Hematopoietic multipotent progenitor cell treated with erythropoietin and hydrocortisone succinate and interleukin-3 and kit ligand, for 17 days (in vitro differentiated cells): ENCODE results near the gene ESD.
"Not testable (repeated sequence)": the region's sequence is repeated elsewhere in the genome, so short reads cannot be mapped to it uniquely, and the experiment has no call there.

Experiments used
- DNase-seq: peaks from one replicate; pipeline ENCODE4 v3.0.0-alpha.2; 2015; ENCODE audit warnings: low spot score

Gene ESD

DNA sequence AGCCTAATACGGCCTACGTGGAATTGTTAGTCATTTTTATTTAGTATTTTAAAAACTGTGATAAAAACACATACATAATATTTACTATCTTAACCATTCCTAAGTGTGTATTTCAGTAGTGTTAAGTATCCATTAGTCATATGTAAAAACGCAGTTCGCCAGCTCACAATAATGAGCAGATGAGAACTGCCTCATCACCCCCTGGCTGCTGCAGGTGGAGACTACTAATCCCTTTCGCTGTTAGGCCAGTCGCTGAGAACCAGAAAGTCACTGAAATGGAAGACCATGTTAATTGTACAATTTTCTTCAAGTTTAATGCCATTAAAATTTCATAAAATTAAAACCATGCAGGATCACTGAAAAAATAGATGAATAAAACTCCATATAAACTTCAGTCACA is 1.6 kb downstream of the ESD start:
- no peak for DNase-seq

DNA sequence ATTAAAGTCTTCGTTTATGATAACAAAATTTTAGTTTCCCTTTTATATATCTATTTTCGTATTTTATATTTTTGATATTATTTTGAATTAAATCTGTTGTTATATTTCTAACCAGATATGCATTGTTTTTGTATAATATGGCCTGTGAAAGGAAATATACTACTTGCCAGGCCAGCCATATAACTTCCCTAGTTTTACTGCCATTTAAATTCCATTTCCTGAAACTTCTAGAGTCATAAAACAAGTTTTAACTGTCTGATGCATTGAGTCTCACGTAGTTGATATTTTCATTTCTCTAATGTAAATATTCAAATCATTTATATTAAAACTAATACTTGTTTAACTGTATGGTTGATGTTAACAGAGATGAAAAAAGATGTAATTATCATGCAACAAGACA is 13.5 kb downstream of the ESD start:
- no peak for DNase-seq

DNA sequence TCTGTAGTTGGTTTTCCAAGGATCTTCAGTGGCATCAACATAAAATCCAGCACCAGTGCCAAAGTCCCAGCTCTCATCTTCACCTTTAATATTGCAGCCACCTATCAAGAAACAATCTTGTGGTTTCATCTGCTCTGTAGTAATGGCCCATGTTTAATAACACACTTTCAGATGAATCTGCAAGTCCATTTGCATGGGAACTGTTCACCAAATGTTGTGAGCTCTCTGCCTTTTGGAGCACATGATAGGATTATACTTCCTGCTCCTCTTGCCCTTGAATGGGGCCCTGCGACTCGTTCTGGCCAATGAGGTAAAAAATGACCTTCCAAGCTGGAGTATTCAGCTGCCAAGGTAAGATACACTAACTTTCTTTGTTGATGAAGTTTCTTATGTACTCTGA is 14.3 kb downstream of the ESD start:
- no peak for DNase-seq

DNA sequence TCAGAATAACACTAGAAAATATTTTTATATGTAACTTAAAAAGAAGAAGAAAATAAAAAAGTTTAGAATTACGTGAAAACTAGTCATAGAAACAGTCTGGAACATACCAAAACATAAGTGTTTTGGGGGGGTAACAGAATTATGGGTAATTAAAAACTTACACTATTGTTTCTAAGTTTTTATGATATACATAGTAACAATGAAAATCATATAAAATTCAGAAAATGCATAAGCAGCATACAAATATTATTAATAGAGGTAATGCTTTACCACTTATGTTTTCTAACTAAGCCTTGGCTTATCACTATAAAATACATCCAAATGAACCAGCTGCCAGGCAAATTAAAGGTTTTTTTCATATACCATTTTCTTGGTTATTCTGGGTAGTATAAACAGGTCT is 14.9 kb downstream of the ESD start:
- no peak for DNase-seq

DNA sequence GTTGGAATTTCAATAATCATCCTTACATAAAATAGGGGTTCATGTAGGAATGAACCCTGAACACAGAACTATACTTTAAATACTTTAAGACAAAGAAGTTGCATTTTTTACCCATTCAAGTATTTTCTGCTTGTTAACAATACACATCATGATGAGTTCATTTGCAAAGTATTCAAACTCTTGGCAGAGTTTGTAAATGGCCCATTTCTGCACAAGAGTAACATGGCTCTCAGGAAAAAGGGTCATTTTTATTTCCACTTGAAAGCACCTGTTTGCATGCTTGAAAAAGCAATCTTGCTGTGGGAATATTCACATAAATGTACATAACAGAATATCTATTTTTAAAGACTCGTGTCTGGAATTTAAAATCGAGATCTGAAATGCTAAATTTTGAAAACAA is 18.1 kb downstream of the ESD start:
- DNase-seq, result no peak

DNA sequence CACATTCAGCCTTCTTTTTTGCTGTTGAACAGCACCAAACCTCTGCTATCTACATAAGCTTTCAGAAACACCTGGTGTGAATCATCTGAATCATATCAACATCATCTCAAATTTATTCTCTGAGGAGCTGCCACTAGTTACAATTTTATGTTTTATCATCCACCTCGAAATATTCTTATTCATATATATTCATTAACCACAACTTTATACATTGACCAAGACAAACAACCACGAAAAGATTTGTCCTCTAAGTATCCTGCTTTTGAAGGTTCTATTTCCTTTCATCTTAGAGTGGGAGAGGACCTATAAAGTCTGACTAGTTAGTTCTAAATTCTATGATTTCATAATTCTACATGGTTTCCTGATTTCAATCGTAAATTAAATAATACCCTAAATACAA is 18.9 kb downstream of the ESD start:
- DNase-seq, result no peak

DNA sequence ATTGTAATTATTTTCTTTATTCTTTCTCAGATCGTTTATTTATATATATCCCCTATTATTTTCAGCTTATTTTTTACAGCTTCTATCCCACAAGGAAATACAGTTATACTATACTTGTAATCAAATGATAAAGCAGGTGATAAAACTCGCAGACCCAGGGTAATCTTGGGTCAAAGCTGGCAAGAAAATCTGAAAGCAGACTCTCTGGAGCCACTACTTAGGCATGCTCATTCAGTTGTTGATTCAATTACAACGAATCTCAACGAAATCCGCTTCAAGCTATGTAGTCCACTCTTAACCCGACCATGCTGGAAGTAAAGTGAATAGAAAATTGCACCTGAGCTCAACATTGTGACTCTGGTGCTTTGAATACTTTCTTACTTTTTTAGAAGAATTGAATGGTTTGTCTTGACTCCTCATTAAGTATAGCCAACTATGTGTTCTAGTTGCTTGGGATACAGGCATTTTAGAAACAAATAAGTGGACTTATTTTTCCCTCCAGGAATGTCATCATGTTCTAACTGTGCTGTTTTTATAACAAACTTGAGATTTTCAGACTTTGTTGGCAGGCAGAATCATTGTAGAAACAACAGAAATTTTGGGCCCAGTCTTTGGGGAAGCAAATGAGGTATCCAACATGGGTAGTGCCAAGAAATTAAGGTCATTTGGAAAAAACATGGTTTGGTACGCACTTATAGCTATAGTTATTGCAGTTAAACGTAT is 21.4 kb downstream of the ESD start:
- no peak for DNase-seq

DNA sequence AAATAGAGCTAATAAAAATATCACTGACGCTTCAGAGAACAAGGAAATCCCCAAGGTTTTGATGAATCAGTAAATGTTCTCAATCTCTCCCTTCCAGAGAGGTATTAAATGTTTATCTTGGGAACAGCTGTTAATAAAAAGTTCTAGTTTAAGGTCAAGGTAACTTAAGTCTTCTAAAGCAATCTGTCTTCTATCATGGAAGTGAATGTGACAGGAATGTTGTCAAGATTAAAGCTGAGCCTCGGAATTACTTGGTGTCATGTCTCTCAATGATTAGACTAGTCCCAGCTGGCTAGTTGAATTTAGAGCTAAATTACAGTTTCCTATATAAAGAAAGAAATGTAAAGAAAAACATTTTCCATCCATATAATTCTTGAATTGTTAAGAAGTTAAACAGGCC is 23.4 kb downstream of the ESD start:
- no peak for DNase-seq

DNA sequence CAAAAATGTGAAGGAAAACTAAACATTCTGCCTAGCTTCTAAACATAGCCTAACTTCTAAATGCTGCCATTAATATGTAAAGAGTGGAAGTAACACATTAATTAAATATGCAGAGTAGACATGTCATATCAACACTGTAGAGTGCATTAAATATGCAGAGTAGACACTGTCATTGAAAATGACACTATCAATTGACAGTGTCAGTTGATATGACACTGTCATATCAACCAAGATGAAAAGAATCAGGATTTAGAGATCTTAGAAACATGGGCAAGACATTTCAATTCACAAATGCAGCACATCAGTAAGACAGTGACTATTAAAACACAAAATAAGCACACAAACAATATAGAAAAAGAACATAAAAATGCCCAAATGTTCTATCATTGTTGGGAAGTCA is 25.3 kb downstream of the ESD start:
- DNase-seq, result no peak

DNA sequence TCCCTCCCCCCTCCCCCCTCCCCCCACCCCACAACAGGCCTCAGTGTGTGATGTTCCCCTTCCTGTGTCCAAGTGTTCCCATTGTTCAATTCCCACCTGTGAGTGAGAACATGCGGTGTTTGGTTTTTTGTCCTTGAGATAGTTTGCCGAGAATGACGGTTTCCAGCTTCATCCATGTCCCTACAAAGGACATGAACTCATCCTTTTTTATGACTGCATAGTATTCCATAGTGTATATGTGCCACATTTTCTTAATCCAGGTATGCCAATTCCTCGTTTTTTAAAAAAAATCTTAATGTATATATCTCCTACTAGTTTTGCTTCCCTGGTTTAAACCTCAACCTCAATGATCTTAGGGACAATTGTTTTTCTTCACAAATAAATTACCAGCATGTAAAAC is 27.0 kb downstream of the ESD start:
- DNase-seq, result not testable (repeated sequence)

DNA sequence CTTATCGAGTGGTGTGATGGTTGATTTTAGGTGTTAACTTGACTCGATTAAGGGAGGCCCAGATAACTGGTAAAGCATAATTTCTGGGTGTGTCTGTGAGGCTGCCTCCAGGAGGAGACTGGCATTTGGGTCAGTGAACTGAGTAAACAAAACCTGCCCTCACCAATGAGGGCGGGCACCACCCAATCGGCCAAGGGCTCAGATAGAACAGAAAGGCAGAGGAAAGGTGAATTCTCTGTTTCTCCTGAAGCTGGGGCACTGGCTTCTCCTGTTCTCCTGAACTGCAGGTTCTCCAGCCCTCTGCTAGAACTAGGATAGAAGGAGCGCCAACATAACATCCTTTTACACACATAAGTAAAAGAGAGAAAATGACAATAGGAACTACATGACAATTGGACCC is 35.1 kb downstream of the ESD start:
- DNase-seq, result no peak

DNA sequence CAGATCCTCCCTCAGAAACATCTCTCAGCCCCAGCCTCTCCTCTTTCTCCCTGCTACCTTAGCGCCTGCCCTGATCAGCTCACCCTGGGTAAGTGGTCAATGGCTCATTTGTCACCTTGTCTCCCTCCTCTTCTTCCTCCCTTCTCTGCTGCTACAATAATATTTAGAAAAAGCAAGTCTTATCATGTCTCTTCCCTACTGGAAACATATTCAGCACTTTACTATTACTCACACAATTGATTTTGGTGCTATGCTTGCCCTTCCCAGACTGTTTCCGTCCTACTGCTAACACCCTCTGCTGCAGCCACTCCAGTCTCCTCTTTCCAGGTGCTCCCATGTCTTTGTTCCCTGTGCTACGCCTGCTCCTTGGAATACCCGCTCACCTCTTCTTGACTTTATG is 35.8 kb downstream of the ESD start:
- no peak for DNase-seq

DNA sequence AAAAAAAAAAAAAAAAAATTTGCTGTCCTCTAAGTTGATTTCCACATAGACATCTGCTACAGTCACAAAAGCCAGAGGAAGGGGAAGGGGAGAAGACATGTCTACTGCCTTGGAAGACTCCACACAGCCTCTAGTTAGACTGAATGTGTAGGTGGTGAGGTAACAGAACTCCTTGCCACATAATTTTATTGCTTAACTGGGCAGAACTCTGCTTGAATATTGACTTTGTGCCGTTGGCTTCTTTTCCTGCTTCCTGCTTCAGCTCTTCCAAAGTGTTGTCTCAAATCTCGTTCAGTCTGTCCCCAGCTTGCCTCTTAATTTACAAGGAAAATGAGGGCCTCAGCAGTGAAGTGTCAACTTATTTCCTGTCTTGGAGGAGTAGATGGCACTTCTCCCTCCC is 37.1 kb downstream of the ESD start:
- DNase-seq, result no peak

DNA sequence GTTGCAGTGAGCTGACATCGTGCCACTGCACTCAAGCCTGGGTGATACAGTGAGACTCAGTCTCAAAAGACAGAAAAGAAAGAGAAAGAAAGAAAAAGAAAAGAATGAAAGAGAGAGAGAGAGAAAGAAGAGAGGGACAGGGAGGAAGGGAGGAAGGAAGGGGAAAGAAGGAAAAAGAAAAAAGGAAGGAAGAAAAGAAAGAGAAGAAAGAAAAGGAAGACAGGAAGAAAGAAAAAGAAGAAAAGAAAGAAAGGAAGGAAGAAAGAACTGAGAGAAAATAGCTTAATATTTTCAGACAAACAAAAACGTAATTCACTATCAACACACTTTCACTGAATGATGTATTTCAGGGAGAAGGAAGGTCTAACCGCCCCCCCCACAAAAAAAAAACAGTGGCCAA is 39.3 kb downstream of the ESD start:
- DNase-seq, result no peak

DNA sequence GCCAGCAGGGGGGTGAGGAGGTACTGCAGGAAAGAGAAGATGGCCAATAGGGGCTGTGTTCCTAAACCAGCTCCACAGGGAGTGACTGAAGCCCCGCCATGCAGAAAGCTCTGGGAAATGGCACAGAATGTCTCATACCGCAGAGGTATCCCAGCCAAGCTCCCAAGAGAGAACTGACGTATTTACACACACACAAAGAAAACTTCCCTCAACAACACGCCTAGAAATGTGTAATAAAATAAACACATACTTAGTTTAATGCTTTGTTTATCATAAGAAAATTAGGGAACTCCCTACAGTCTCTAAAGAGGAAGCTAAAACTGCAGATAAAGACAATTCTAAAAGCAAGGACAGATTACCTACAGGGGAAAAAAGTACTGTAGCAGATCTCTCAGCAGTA is 40.0 kb downstream of the ESD start:
- no peak for DNase-seq

DNA sequence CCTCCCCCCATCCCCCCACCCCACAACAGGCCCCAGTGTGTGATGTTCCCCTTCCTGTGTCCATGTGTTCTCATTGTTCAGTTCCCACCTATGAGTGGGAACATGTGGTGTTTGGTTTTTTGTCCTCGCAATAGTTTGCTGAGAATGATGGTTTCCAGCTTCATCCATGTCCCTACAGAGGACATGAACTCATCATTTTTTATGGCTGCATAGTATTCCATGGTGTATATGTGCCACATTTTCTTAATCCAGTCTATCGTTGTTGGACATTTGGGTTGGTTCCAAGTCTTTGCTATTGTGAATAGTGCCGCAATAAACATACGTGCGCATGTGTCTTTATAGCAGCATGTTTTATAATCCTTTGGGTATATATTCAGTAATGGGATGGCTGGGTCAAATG is 41.5 kb downstream of the ESD start:
- not testable (repeated sequence) for DNase-seq

DNA sequence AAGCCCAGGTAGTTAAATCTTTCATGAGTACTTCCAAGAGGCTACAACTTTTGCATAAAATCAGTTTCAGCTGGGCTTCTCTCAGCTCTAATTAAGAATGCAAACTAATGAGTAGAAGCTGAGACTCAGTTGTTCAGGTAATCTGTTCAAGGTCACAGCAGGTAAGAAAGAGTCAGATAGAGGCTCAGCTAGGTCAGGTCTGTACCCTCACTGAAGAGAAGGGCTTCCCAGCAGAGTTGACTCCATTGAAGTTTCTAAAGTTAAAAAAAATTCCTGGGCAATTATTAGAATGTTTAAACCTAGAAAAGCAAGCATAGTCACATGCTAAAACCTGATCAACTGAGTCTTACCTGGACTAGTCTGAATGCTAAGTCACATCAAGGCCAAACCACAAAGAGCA is 42.1 kb downstream of the ESD start:
- no peak for DNase-seq

DNA sequence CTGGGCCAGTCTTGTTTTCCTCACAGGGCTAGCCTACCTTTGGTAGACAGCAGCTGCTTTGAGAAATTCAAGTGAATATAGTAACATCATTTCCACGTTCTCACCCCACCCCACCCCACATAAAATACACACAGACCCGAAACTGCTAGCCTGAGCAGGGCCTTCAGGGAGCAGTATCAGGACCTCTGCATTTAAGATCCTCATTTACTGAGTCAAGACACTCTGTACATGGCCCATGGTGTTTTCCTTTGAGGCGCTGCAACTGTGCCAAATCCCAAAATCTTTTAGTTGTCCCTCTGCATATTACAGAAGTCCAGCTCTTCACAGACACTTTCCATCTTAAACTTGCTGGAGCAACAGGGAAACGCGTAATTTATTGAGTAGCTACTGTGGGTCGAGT is 43.0 kb downstream of the ESD start:
- DNase-seq, result no peak

DNA sequence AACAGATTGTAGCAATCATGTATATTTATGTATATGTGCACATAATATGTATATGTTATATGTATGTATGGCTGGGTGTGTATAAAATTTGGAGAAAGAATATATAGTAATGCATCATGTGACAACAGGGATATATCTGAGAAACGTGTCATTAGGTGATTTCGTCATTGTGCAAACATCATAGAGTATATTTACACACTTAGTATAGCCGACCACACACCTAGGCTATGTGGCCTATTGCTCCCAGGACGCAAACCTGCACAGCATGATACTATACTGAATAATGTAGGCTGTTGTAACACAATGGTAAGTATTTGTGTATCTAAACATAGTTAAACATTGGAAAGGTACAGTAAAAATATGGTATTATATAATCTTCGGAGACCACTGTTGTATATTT is 43.8 kb downstream of the ESD start:
- DNase-seq, result no peak

DNA sequence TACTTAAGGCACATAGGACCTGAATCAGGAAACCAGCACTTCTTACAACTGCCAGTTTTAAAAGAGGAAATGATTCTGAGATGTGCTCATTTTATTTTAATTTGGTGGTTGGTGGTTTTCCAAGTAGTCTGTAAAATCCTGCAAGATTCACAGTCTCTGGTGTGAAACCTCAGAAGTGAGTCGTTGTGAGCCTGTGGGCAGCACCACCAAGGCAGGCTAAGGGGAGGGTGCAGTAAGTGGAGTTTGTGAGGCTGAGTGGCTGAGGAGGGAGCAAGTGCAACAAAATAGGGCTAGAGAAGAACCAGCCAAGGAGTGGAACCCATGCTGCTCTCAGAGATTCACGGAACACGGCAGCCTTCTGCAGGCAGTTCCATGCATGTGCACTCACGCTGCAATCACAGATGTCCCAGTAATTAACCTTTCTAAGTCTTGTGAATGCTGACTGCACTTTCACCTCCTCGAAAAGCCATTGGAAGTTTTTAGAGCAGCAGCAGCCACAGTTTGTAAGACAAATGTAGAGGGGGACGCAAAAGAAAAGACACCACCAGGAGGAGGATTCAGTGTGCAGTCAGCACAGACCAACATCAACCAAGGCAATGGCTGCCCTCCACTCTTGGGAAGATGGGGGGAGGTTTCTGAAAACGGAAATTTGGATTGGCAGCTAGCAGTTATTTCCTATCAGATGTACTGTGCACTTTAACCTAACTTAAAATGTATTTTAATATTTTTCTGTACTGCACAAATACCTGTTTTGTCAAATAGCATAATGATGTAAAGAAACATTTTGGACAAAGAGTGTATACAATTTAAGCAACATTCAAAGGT is 44.9 kb downstream of the ESD start:
- DNase-seq, result no peak

DNA sequence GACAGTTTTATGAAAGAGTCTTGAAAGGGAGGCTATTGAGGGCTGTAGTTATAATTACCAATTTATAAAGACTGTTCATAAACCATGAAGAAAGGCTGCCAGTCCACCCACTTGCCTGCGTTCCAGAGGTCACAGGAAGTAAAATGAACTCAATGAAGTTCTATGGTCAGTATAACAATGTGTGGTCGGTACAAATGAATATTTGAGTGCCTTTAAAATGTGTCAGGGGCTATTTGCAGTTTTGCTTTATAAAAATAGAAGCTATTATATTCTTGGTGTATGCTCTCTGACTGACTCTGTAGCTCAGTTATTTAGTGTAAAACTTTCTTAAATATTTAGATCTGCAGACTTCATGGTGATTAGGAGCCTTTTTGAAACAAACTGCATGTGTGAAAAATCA is 47.0 kb downstream of the ESD start:
- no peak for DNase-seq

DNA sequence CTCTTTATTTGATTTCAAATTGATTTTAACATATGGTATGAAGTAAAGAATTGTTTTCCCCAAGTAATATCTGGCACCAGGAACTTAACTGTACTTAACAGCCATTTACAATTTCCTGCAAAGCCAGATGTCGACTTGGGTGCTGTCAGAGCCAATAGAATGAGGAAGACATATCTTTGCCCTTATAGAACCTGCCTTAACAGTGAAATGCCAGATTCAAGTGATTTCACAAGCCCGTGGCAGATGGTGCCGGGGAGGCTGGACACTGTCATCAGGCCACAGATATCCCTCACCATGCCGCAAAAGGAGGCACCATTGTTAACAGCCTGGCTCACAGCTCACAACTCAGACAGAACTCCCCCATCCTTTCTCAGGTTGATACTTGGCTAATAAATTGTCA is 48.7 kb downstream of the ESD start:
- DNase-seq, result no peak

DNA sequence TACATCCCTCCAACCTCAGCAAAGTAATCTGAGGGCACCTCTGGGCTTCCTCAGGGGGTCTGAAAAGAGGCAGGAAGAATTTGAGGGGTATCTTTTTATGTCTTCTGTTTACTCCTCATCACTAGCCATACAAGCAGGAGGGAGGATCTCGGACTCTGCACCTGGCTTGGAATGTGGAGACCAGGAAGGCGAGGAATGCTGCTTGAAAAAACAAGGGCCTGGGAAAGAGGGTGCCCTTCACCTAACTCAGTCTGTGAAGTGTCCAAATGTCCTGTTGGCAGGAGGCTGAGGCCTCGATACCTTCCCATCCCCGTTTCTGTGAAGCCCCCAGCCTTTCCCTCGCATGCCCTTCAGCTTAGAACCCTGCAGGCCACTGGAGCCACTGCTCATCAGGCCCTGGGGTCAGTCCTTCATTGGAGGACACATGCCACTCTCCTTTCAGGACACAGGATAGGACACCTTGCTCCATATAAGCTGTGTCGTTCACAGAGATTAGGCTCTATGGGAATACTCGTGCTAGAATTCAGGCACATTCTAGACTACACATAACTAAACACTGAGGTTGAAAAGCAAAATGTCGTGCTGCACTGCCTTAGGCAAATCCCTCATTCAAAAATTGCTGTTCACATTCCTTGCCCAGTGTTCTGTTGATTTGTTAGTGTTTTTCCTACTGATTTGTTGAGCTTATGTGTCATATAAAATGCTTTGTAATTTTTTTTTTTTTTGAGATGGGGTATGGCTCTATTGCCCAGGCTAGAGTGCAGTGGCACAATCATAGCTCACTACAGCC is 49.7 kb downstream of the ESD start:
- DNase-seq, result no peak
